OCI-LY7 (cell line): ENCODE data around the gene ATL2. TPM values are rescaled to one million over a fixed set of nuclear protein-coding genes. Genes with fewer than 3 reads are reported as not detected.

ENCODE experiments used
- BruUV-seq: library from RNA; stranded (reverse); fragments of 400-500 nt; replicated peaks from 2 replicates; lab custom pipeline; 2021; lab: Mats Ljungman, UMichigan
- CTCF ChIA-PET: fragments of 300-600 bp; sonication (Branson Sonifier 250); formaldehyde crosslinking; loops from one replicate; lab custom pipeline; 2022; ENCODE audit warnings: antibody characterized with exemption; ENCODE audit not compliant: unreplicated experiment; lab: Charles Lee
- POLR2A ChIA-PET: fragments of 300-600 bp; sonication (Branson Sonifier 250); formaldehyde crosslinking; loops from one replicate; lab custom pipeline; 2022; ENCODE audit warnings: antibody characterized with exemption; lab: Charles Lee
- DNase-seq: peaks from one replicate; pipeline ENCODE4 v3.0.0-alpha.2; 2015; ENCODE audit warnings: low spot score
- H2AFZ ChIP-seq: fragments of 200-600 bp; sonication (generic), shearing (Covaris generic); 2 replicates; pipeline ENCODE4 v1.6.1; 2014; ENCODE audit warnings: mild to moderate bottlenecking, antibody characterized with exemption, low read length, moderate library complexity
- H3K27ac ChIP-seq: fragments of 200-600 bp; sonication (generic); 2 replicates; pipeline ENCODE4 v1.5.1; 2014; ENCODE audit warnings: mixed run types, low read depth, mild to moderate bottlenecking, moderate library complexity, low read length, inconsistent platforms; ENCODE audit not compliant: poor library complexity, severe bottlenecking
- H3K36me3 ChIP-seq: fragments of 200-600 bp; sonication (generic); 2 replicates; pipeline ENCODE4 v1.6.1; 2014; ENCODE audit warnings: mild to moderate bottlenecking, antibody characterized with exemption, low read length, moderate library complexity, mixed read lengths; ENCODE audit not compliant: insufficient read depth
- H3K4me1 ChIP-seq: fragments of 200-600 bp; sonication (generic); 2 replicates; pipeline ENCODE4 v1.5.1; 2014; ENCODE audit warnings: mild to moderate bottlenecking, low read length; ENCODE audit not compliant: insufficient read depth, poor library complexity, severe bottlenecking
- H3K4me2 ChIP-seq: fragments of 200-600 bp; sonication (generic); 2 replicates; pipeline ENCODE4 v1.6.1; 2014; ENCODE audit warnings: mild to moderate bottlenecking, low read length
- H3K4me3 ChIP-seq: fragments of 200-600 bp; sonication (generic); 2 replicates; pipeline ENCODE4 v1.5.1; 2014; ENCODE audit warnings: mild to moderate bottlenecking, low read depth, low read length; ENCODE audit not compliant: poor library complexity, severe bottlenecking
- H3K79me2 ChIP-seq: fragments of 200-600 bp; sonication (generic); 2 replicates; pipeline ENCODE4 v1.6.1; 2016; ENCODE audit warnings: low read depth, mild to moderate bottlenecking, low read length, moderate library complexity, mixed read lengths; ENCODE audit not compliant: insufficient read depth
- H3K9me2 ChIP-seq: fragments of 200-600 bp; sonication (generic); 2 replicates; pipeline ENCODE4 v1.6.1; 2016; ENCODE audit warnings: mild to moderate bottlenecking, low read length, mixed read lengths; ENCODE audit not compliant: insufficient read depth
- H3K9me3 ChIP-seq: fragments of 200-600 bp; sonication (generic); 2 replicates; pipeline ENCODE4 v1.6.1; 2014; ENCODE audit warnings: mild to moderate bottlenecking, mixed run types, low read length, mixed read lengths
- H4K20me1 ChIP-seq: fragments of 200-600 bp; sonication (generic); 2 replicates; pipeline ENCODE4 v1.6.1; 2014; ENCODE audit warnings: mild to moderate bottlenecking, antibody characterized with exemption, low read length, moderate library complexity, mixed read lengths; ENCODE audit not compliant: insufficient read depth
- EZH2phosphoT487 ChIP-seq: fragments of 200-600 bp; sonication (generic); IDR thresholded peaks from 2 replicates; pipeline ENCODE4 v1.6.1; 2018; ENCODE audit warnings: low read depth, borderline replicate concordance, mild to moderate bottlenecking, mixed run types, antibody characterized with exemption, low read length, moderate library complexity, mixed read lengths
- intact Hi-C: fragments of 100-400 bp; cut with micrococcal nuclease; formaldehyde crosslinking; loops from one replicate; pipeline ENCODE4 v1.10.0; 2022; ENCODE audit not compliant: unreplicated experiment
- total RNA-seq, 2 experiments: library from RNA; depleted of rRNA in 1 of 2; stranded (reverse); fragments of >200 nt in 1 of 2; shearing (Covaris generic) in 1 of 2; gene quantifications; 2 replicates each; pipeline ENCODE4 v1.2.3, GENCODE V29; 2014 to 2022
- TF ChIP-seq, protein P1 (sequence below): fragments of 200-600 bp; sonication (generic); conservative IDR thresholded peaks from 2 replicates; pipeline ENCODE4 v1.5.1; 2014; ENCODE audit warnings: mild to moderate bottlenecking, antibody characterized with exemption, low read length, moderate library complexity, mixed read lengths

ATL2 gene
- total RNA-seq, 2 experiments from 2014 or later: 135 to 142 TPM

DNA sequence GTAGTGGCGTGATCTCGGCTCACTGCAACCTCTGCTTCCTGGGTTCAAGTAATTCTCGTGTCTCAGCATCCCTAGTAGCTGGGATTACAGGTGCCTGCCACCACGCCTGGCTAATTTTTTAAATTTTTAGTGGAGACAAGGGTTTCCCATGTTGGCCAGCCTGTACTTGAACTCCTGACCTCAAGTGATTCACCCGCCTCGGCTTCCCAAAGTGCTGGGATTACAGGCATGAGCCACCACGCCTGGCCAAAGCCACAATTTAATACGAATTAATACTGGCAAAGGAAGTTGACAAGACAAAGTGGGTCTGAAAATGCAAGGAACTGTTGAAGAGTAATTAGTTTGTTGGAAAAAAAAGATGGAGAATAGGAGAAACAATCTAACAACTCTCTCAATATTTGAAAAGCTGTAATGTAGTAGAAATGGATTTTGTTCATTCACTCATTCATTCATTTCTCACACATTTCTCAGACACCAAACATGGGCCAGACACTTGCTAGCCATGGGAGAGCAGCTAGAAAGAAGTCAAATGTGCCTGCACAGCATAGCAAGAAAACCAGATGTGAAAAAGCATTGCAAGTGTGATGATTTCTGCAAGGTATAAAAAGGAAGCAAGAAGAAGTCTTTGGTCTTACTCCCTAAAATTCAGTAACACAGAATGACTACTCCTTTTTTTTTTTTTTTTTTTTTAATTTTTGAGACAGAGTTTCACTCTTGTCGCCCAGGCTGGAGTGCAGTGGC lies 39.4 kb upstream of the ATL2 start:
- Histone ChIP-seq H3K4me2 (peak overlapping the region; percentile 73), H3K36me3 (peaks cover 21% of the 10 kb centered on the region), H4K20me1 (no peaks in the 10 kb centered on the region), H3K79me2 (no peaks in the 10 kb centered on the region), H3K4me1 (peaks cover 59% of the 10 kb centered on the region), H3K9me2 (no peaks in the 10 kb centered on the region), H3K4me3 (peak overlapping the region; percentile 37), H3K9me3 (peaks cover 16% of the 10 kb centered on the region; the same call in 1 of the 2 replicates), H3K27ac (peak overlapping the region; percentile 93), H2AFZ (peak overlapping the region; percentile 69; the same call in 1 of the 2 replicates)
- peak; percentile 52 for DNase-seq
- ChIA-PET CTCF (interaction anchor here (0.6 to 1.4 kb wide), 3 partner anchors 24 to 49 kb away, joined by 3 to 7 read pairs (median 3); partner anchors contain the start of gene ATL2), POLR2A (interaction anchor here (0.6 to 3.1 kb wide), 8 partner anchors 9 to 1089 kb away, joined by 3 to 11 read pairs (median 3); partner anchors contain the start of gene SRSF7)
- no TSS peak for BruUV-seq
- TF ChIP-seq EZH2phosphoT487: no peak
- TF ChIP-seq, protein P1, sequence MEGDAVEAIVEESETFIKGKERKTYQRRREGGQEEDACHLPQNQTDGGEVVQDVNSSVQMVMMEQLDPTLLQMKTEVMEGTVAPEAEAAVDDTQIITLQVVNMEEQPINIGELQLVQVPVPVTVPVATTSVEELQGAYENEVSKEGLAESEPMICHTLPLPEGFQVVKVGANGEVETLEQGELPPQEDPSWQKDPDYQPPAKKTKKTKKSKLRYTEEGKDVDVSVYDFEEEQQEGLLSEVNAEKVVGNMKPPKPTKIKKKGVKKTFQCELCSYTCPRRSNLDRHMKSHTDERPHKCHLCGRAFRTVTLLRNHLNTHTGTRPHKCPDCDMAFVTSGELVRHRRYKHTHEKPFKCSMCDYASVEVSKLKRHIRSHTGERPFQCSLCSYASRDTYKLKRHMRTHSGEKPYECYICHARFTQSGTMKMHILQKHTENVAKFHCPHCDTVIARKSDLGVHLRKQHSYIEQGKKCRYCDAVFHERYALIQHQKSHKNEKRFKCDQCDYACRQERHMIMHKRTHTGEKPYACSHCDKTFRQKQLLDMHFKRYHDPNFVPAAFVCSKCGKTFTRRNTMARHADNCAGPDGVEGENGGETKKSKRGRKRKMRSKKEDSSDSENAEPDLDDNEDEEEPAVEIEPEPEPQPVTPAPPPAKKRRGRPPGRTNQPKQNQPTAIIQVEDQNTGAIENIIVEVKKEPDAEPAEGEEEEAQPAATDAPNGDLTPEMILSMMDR: no peak
- intact Hi-C loops: loop anchor here (1.0 kb wide), 1 partner anchor 8 kb away; no protein-coding TSS in a partner anchor

- Histone ChIP-seq H3K79me2 (no peaks in the 10 kb centered on the region), H4K20me1 (no peaks in the 10 kb centered on the region), H3K27ac (peak overlapping the region; percentile 93), H3K4me2 (peak overlapping the region; percentile 73), H2AFZ (peak overlapping the region; percentile 69; the same call in 1 of the 2 replicates), H3K36me3 (peaks cover 24% of the 10 kb centered on the region), H3K4me3 (peak overlapping the region; percentile 37), H3K4me1 (peaks cover 59% of the 10 kb centered on the region), H3K9me3 (peaks cover 20% of the 10 kb centered on the region; the same call in 1 of the 2 replicates), H3K9me2 (no peaks in the 10 kb centered on the region)
- ChIA-PET CTCF (interaction anchor here (0.6 to 1.4 kb wide), 3 partner anchors 24 to 50 kb away, joined by 3 to 7 read pairs (median 3); partner anchors contain the start of gene ATL2), POLR2A (interaction anchor here (0.6 to 3.1 kb wide), 11 partner anchors 8 to 1088 kb away, joined by 3 to 11 read pairs (median 3); partner anchors contain the start of genes ATL2 and SRSF7)
- intact Hi-C loops: loop anchor here (1.0 kb wide), 1 partner anchor 8 kb away; no protein-coding TSS in a partner anchor
- peak; percentile 85 for DNase-seq
- TF ChIP-seq, protein P1: no peak; the same call in 1 of the 2 replicates
- no peak for TF ChIP-seq EZH2phosphoT487
- BruUV-seq: no TSS peak
Observed at GRCh38 chr2:38415728-38416291, 38.7 kb upstream of the ATL2 start.
